Adrenal gland (tissue), 5 donors: ENCODE results near the gene GPATCH11.

Experiments
- POLR2A ChIP-seq, 2 donors: fragments of 450-650 bp; IDR thresholded peaks; one replicate each; pipeline ENCODE4 v1.6.1; 2017; ENCODE audit warnings: antibody characterized with exemption in 2 of 2, mild to moderate bottlenecking in 2 of 2, moderate library complexity in 1 of 2
- TF ChIP-seq, protein P1 (sequence below), 6 experiments: fragments of 450-650 bp in 4 of 6; fragments of 200-600 bp in 2 of 6; sonication (generic) in 1 of 6; IDR thresholded peaks; 1 replicate in 5 of 6; 2 replicates in 1 of 6; pipeline versions ENCODE4 v1.5.1 to v1.8.0; 2016 to 2021; ENCODE audit warnings: antibody characterized with exemption in 6 of 6, mild to moderate bottlenecking in 2 of 6, moderate library complexity in 1 of 6
- donor health status: DM: no; HTN: no; CAD: no.

DNA sequence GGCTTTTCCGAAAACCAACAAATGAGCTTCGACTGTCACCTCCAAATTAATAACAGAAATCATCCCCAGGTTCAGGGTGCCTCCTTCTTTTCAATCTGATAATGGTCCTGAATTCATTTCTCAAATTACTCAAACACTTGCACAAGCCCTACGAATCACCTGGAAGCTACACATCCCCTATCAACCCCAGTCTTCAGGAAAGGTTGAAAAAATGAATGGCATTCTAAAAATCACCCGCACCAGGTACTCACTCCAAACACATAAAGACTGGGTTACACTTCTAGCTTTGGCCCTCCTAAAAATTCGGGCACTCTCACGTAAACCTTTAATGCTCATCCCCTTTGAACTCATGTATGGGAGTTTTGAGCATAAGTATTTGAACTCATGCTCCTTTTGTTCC is 48.6 kb downstream of the GPATCH11 start:
- no peak for TF ChIP-seq POLR2A (IDR thresholded peaks at IDR 0.05)
- TF ChIP-seq, protein P1, sequence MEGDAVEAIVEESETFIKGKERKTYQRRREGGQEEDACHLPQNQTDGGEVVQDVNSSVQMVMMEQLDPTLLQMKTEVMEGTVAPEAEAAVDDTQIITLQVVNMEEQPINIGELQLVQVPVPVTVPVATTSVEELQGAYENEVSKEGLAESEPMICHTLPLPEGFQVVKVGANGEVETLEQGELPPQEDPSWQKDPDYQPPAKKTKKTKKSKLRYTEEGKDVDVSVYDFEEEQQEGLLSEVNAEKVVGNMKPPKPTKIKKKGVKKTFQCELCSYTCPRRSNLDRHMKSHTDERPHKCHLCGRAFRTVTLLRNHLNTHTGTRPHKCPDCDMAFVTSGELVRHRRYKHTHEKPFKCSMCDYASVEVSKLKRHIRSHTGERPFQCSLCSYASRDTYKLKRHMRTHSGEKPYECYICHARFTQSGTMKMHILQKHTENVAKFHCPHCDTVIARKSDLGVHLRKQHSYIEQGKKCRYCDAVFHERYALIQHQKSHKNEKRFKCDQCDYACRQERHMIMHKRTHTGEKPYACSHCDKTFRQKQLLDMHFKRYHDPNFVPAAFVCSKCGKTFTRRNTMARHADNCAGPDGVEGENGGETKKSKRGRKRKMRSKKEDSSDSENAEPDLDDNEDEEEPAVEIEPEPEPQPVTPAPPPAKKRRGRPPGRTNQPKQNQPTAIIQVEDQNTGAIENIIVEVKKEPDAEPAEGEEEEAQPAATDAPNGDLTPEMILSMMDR (IDR thresholded peaks at IDR 0.05): no peak
